ENCODE results near the gene LRRC46. TPM values are rescaled to one million over a fixed set of nuclear protein-coding genes. Genes with fewer than 3 reads are reported as not detected.

Gene LRRC46
- total and polyA plus RNA-seq, 2 experiments from 2014 or later: 0.18 to 0.35 TPM

- no peak overlapping the region for H2AFZ ChIP-seq
- H3K27me3 ChIP-seq (ENCODE audit: insufficient read depth): no peaks in the 10 kb centered on the region
- no peaks in the 10 kb centered on the region for H3F3A ChIP-seq (replicated peaks; ENCODE audit: low read depth)
- H3K27ac ChIP-seq (ENCODE audit: low read depth): no peak overlapping the region
- no peak overlapping the region for H3K27ac Mint-ChIP-seq
- H3K36me3 Mint-ChIP-seq (ENCODE audit: low read depth): no peaks in the 10 kb centered on the region
- H3K4me3 ChIP-seq: no peak overlapping the region
- ATAC-seq (no peak), DNase-seq (ENCODE audit: low spot score) (no peak)
- H3K9me2 ChIP-seq (ENCODE audit: insufficient read depth): no peaks in the 10 kb centered on the region
- H3K36me3 ChIP-seq (ENCODE audit: insufficient read depth): no peaks in the 10 kb centered on the region
- H3K4me2 ChIP-seq: no peak overlapping the region
- H3K9me3 Mint-ChIP-seq: no peaks in the 10 kb centered on the region
- H3K4me1 Mint-ChIP-seq: no peaks in the 10 kb centered on the region
- TF ChIP-seq NANOG (IDR thresholded peaks at IDR 0.05; ENCODE audit: borderline replicate concordance) (no peak), ZNF331 (CRISPR knock-in tag; IDR thresholded peaks at IDR 0.05; ENCODE audit: low read depth) (no peak), CREB1 (CRISPR knock-in tag; IDR thresholded peaks at IDR 0.05; ENCODE audit: low read depth) (no peak), POLR2AphosphoS5 (IDR thresholded peaks at IDR 0.05; ENCODE audit: low read depth) (no peak), REST (IDR thresholded peaks at IDR 0.05; ENCODE audit: unreplicated experiment) (no peak), EZH2 (IDR thresholded peaks at IDR 0.05; ENCODE audit: low read depth, unreplicated experiment) (no peak), ZNF462 (CRISPR knock-in tag; IDR thresholded peaks at IDR 0.05) (no peak), STAT1 (IDR thresholded peaks at IDR 0.05; ENCODE audit: unreplicated experiment) (no peak), ETS1 (IDR thresholded peaks at IDR 0.05) (no peak), JUNB (IDR thresholded peaks at IDR 0.05; ENCODE audit: unreplicated experiment) (no peak), EZH2phosphoT487 (IDR thresholded peaks at IDR 0.05; ENCODE audit: unreplicated experiment) (no peak), ZNF114 (CRISPR knock-in tag; IDR thresholded peaks at IDR 0.05) (no peak), CTCF (conservative IDR thresholded peaks at IDR 0.05; ENCODE audit: low read depth in 2 of 2) (no peak)
- no peaks in the 10 kb centered on the region; the same call in none of the 2 replicates for H4K20me1 ChIP-seq (replicated peaks; ENCODE audit: insufficient read depth)
- no peak overlapping the region for H3K4me3 Mint-ChIP-seq
- H3K4me1 ChIP-seq (ENCODE audit: insufficient read depth): no peaks in the 10 kb centered on the region
- no peaks in the 10 kb centered on the region for H3K79me2 ChIP-seq (replicated peaks; ENCODE audit: insufficient read depth)
- peaks cover 9% of the 10 kb centered on the region for H3K27me3 Mint-ChIP-seq (ENCODE audit: insufficient read depth, low read depth, poor library complexity)
Observed at GRCh38 chr17:47801176-47801765, 30.2 kb upstream of the LRRC46 start.

Data from GM23338 (cell line).